Measurements from ENCODE around the gene LMAN2L.

DNA sequence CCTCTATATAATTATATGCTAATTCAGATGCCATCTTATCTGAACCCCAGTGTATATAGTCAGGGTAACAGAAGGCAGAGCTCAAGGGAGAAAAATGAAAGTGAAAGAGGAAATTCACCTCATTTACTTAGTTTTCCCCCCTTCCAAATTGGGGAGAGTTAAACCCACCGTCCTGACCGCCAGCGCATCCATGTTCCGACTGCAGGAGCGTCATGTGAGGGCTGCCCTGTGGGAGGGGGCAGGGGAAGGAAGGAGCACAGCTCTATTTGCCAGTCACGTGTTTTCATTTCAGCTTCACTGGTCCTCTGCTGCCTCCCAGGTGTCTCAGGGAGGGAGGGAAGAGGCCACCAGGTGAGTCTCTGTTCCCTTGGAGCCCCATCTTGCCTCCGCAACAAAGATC, 34.1 kb upstream of the LMAN2L start:
- TF ChIP-seq, protein P1, sequence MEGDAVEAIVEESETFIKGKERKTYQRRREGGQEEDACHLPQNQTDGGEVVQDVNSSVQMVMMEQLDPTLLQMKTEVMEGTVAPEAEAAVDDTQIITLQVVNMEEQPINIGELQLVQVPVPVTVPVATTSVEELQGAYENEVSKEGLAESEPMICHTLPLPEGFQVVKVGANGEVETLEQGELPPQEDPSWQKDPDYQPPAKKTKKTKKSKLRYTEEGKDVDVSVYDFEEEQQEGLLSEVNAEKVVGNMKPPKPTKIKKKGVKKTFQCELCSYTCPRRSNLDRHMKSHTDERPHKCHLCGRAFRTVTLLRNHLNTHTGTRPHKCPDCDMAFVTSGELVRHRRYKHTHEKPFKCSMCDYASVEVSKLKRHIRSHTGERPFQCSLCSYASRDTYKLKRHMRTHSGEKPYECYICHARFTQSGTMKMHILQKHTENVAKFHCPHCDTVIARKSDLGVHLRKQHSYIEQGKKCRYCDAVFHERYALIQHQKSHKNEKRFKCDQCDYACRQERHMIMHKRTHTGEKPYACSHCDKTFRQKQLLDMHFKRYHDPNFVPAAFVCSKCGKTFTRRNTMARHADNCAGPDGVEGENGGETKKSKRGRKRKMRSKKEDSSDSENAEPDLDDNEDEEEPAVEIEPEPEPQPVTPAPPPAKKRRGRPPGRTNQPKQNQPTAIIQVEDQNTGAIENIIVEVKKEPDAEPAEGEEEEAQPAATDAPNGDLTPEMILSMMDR (IDR thresholded peaks at IDR 0.05), result no peak
- TF ChIP-seq POLR2A (IDR thresholded peaks at IDR 0.05), result no peak

Measured in body of pancreas (tissue), 4 donors.